GM11168 (cell line): ENCODE measurements around the gene BMAL2.

Experiments used
- in situ Hi-C: fragments of 300-500 bp; cut with MboI; formaldehyde crosslinking; loops from one replicate; pipeline ENCODE4 v1.12.0; 2022; ENCODE audit warnings: low sequenced_read_pairs; ENCODE audit not compliant: unreplicated experiment

BMAL2 gene

DNA sequence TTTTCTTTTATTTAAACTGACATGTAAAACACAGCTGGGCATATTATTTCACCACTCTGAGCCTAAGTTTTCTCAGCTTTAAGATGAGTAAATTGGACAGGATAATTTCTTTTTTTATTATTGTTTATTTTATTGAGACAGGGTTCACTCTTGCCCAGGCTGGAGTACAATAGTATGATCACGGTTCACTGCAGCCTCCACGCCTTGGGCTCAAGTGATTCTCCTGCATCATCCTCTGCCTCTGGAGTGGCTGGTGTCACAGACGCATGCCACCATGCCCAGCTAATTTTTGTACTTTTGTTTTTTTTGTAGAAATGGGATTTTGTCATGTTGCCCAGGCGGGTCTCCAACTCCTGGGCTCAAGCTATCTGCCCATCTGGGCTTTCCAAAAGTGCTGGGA, 12.7 kb downstream of the BMAL2 start:
- in situ Hi-C loops = no loop called here

GRCh38 chr12:27347779-27348178, 15.1 kb downstream of the BMAL2 start:
- in situ Hi-C loops = no loop called here

GRCh38 chr12:27351476-27351875, 18.8 kb downstream of the BMAL2 start:
- in situ Hi-C loops = no loop called here

DNA sequence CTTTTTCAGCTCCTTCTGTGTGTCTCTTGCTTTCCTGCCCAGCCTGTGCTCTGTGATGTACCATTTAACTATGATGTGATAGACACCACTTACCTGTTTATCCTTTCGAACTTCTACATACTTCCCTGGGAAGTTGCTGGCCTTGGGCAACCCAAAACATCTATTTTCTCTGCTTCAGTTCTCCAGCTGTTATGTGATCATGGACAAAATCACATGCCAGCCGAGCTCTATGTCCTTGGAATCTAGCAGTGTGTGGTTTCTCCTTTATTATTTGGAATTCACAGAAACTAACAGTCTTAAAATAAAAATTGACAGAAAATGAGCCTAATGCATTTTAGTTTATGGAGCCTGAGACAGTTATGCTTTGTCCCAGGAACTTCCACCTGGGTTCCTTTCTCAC, 22.9 kb downstream of the BMAL2 start:
- in situ Hi-C loops = no loop called here

DNA sequence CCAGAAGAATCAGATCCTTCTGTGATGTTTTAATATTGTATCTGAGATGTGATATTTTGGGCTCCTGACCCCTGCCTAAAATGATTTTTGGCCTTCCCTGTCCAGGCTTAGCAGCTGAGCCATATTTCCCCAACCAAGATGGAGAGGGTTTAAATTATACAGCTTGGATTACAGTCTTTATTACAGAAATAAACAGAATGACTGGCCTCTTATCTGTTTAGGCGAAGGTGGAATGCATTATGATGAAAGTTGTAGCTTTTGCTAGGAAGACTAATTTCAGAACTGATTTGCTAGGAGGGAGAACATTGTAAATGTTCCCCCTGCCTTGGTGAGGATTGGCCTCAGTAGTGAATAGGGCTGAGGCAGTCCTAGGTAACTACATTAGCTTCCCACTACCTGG, 23.3 kb downstream of the BMAL2 start:
- in situ Hi-C loops = no loop called here

- in situ Hi-C loops = no loop called here
Measured at GRCh38 chr12:27359578-27360340, 27.1 kb downstream of the BMAL2 start.

DNA sequence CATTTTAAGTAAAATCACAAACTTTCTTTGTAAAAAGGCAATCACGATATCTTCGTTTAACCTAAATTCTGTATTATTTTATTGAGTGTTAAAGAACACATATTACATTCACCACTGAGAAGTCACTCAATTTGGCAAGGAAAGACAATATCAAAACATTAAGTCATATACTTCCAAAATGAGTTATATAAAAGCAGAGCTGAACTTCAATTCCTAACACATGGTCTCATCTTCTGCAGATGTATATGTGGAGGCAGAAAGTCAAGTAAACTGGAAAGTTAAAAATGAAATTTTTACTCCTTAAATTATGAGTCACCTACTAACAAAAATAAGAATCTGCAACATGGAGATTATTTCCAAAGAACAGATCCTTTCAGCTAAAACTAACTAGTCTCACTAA, 28.7 kb downstream of the BMAL2 start:
- in situ Hi-C loops = no loop called here

- in situ Hi-C loops = no loop called here
Measured at GRCh38 chr12:27366621-27367020, 34.0 kb downstream of the BMAL2 start.

- in situ Hi-C loops = no loop called here
Measured at GRCh38 chr12:27367078-27367477, 34.4 kb downstream of the BMAL2 start.

DNA sequence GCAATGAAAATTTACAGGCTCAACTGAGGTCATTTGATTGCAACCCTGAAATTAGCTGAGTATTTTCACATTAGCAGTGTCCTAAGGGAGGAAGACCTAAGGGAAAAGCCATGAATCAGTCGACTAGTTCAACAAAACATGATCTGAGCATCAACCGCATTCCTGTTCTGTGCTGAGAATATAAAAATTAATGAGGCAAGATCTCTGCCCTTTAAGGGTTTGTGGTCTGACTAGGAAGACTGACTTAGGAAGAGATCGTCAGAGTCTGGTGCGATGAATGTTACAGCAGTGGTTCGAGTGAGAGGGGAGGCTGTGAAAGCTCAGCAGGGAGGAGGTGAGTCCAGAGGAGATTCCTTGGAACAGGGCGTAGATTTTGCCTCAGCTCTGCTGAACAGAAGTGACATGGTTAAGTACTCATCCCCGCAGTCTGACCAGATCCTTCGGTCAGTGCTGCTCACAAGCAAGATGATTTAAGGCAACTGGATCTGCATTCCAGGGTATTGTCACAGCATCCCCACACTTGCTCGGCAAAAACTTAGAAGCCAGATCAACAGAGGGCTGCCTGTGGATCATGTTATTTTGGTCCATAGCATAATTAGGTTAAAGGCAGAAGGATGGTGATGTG, 49.6 kb downstream of the BMAL2 start:
- in situ Hi-C loops = no loop called here
